Epithelial cell of proximal tubule (primary cell): ENCODE data around the gene CBR1. TPM values are rescaled to one million over a fixed set of nuclear protein-coding genes. Genes with fewer than 3 reads are reported as not detected.
"Not testable (repeated sequence)": the region's sequence is repeated elsewhere in the genome, so short reads cannot be mapped to it uniquely, and the experiment has no call there.

ENCODE experiments used
- DNase-seq: peaks from one replicate; pipeline ENCODE4 v3.0.0-alpha.2; 2011; ENCODE audit warnings: low read depth
- H3K4me3 ChIP-seq: 2 replicates; pipeline ENCODE4 v1.5.1; 2011; ENCODE audit warnings: low read depth, mild to moderate bottlenecking, low read length
- CTCF ChIP-seq: conservative IDR thresholded peaks from 2 replicates; pipeline ENCODE4 v1.5.1; 2012; ENCODE audit warnings: low read depth, mild to moderate bottlenecking, low read length
- total RNA-seq: library from RNA; depleted of rRNA; stranded (reverse); fragments of >200 nt; gene quantifications from 2 replicates; pipeline ENCODE4 v1.2.3, GENCODE V29; 2015

CBR1 gene
- total RNA-seq, 1 donor from 2014 or later: 118 TPM

- TF ChIP-seq CTCF: no peak
- DNase-seq: no peak
- no peak overlapping the region for H3K4me3 ChIP-seq
These were observed 3.4 kb downstream of the CBR1 start for GRCh38 chr21:36073181-36073580.

- not testable (repeated sequence) for DNase-seq, H3K4me3 ChIP-seq
These were observed 4.1 kb downstream of the CBR1 start for GRCh38 chr21:36073911-36074310.

GRCh38 chr21:36075171-36075570 is 5.3 kb downstream of the CBR1 start:
- DNase-seq: no peak
- no peak for TF ChIP-seq CTCF

GRCh38 chr21:36075953-36076352 is 6.1 kb downstream of the CBR1 start:
- TF ChIP-seq CTCF: no peak
- no peak for DNase-seq
- H3K4me3 ChIP-seq: no peak overlapping the region

More at GRCh38 chr21:36075171-36075570, 5.3 kb downstream of the CBR1 start:
- H3K4me3 ChIP-seq: no peak overlapping the region

GRCh38 chr21:36076878-36077655 is 7.2 kb downstream of the CBR1 start:
- DNase-seq: no peak
- no peak overlapping the region for H3K4me3 ChIP-seq
- TF ChIP-seq CTCF: no peak

- no peak for DNase-seq
- no peak for TF ChIP-seq CTCF
- H3K4me3 ChIP-seq: no peak overlapping the region
These were observed 7.9 kb downstream of the CBR1 start for GRCh38 chr21:36077758-36078157.

- TF ChIP-seq CTCF: no peak
- H3K4me3 ChIP-seq: no peak overlapping the region
- no peak for DNase-seq
These were observed 9.3 kb downstream of the CBR1 start for GRCh38 chr21:36079010-36079649.
